H1 (cell line): ENCODE measurements around the gene STRN4. TPM values are rescaled to one million over a fixed set of nuclear protein-coding genes. Genes with fewer than 3 reads are reported as not detected.

Experiments
- CTCF ChIA-PET: fragments of 300-600 bp; sonication (Branson Sonifier 250); formaldehyde crosslinking; loops from one replicate; lab custom pipeline; 2021; ENCODE audit not compliant: partially characterized antibody; lab: Charles Lee
- POLR2A ChIA-PET: fragments of 300-600 bp; sonication (Branson Sonifier 250); formaldehyde crosslinking; loops from one replicate; lab custom pipeline; 2021; ENCODE audit warnings: inconsistent platforms; ENCODE audit not compliant: partially characterized antibody; lab: Charles Lee
- DNase-seq, 2 experiments: peaks; one replicate each; pipeline versions ENCODE4 v3.0.0 to v3.0.0-alpha.2; 2010 to 2022; ENCODE audit warnings: low spot score in 2 of 2, low read depth in 1 of 2, mixed read lengths in 1 of 2
- FAIRE-seq: peaks from 2 replicates; lab custom pipeline; 2011; peaks lifted over from hg19 to GRCh38; lab: Jason Lieb, UNC
- H2AFZ ChIP-seq: 2 replicates; pipeline ENCODE4 v1.8.1; 2012; ENCODE audit warnings: low read length, inconsistent platforms
- H2AK5ac ChIP-seq: 2 replicates; pipeline ENCODE4 v1.6.1; 2013; ENCODE audit warnings: low read depth, low read length
- H2BK120ac ChIP-seq: replicated peaks from 2 replicates; pipeline ENCODE3; 2013; ENCODE audit warnings: low read depth, low read length, inconsistent platforms
- H2BK12ac ChIP-seq: 2 replicates; pipeline ENCODE4 v1.6.1; 2013; ENCODE audit warnings: low read depth, low read length
- H2BK15ac ChIP-seq: 2 replicates; pipeline ENCODE4 v1.6.1; 2013; ENCODE audit warnings: low read length
- H2BK20ac ChIP-seq: 2 replicates; pipeline ENCODE4 v1.6.1; 2013; ENCODE audit warnings: low read length
- H2BK5ac ChIP-seq: 2 replicates; pipeline ENCODE4 v1.6.1; 2013; ENCODE audit warnings: low read depth, low read length
- H3K14ac ChIP-seq: 2 replicates; pipeline ENCODE4 v1.6.1; 2013; ENCODE audit warnings: inconsistent platforms; ENCODE audit not compliant: insufficient read length
- H3K18ac ChIP-seq: 2 replicates; pipeline ENCODE4 v1.6.1; 2013; ENCODE audit warnings: low read length; ENCODE audit errors: extremely low read depth
- H3K23ac ChIP-seq: 2 replicates; pipeline ENCODE4 v1.6.1; 2013; ENCODE audit warnings: inconsistent platforms; ENCODE audit not compliant: insufficient read length
- H3K23me2 ChIP-seq: 2 replicates; pipeline ENCODE4 v1.6.1; 2013; ENCODE audit warnings: low read depth, low read length
- H3K27ac ChIP-seq: 2 replicates; pipeline ENCODE4 v1.6.1; 2011; ENCODE audit warnings: low read depth, low read length, inconsistent platforms
- H3K27me3 ChIP-seq, 4 experiments: replicated peaks in 1 of 4; 1 replicate in 1 of 4; 2 replicates in 3 of 4; pipeline versions ENCODE4 v1.6.1 to v1.8.1; 2011 to 2013; ENCODE audit warnings: low read length in 3 of 4, mild to moderate bottlenecking in 3 of 4, inconsistent platforms in 2 of 4, mixed read lengths in 2 of 4, moderate library complexity in 1 of 4; ENCODE audit not compliant: control insufficient read depth in 3 of 4, insufficient read depth in 3 of 4; ENCODE audit errors: extremely low read depth in 1 of 4
- H3K36me3 ChIP-seq, 4 experiments: 2 replicates each; pipeline versions ENCODE4 v1.6.1 to v1.8.1; 2011 to 2013; ENCODE audit warnings: mild to moderate bottlenecking in 4 of 4, low read length in 3 of 4, moderate library complexity in 2 of 4, control low read depth in 1 of 4, inconsistent platforms in 1 of 4; ENCODE audit not compliant: insufficient read depth in 4 of 4, control insufficient read depth in 2 of 4
- H3K4ac ChIP-seq: replicated peaks from 2 replicates; pipeline ENCODE3; 2013; ENCODE audit warnings: low read length, low read depth, mixed read lengths, inconsistent platforms; ENCODE audit not compliant: insufficient read length
- H3K4me1 ChIP-seq, 4 experiments: replicated peaks in 1 of 4; 1 replicate in 1 of 4; 2 replicates in 3 of 4; pipeline versions ENCODE4 v1.6.1 to v1.8.1; 2011 to 2013; ENCODE audit warnings: low read length in 3 of 4, inconsistent platforms in 2 of 4, mixed read lengths in 1 of 4; ENCODE audit not compliant: insufficient read depth in 4 of 4, control insufficient read depth in 3 of 4
- H3K4me2 ChIP-seq, 2 experiments: 2 replicates each; pipeline versions ENCODE4 v1.6.1 to v1.8.1; 2011 to 2013; ENCODE audit warnings: low read depth in 2 of 2, low read length in 2 of 2, control low read depth in 1 of 2, inconsistent platforms in 1 of 2, mild to moderate bottlenecking in 1 of 2; ENCODE audit not compliant: insufficient read depth in 1 of 2
- H3K4me3 ChIP-seq, 4 experiments: fragments of 200-600, 300-600 bp in 1 of 4; sonication (generic), shearing (Covaris generic), sonication (Bioruptor Twin) in 1 of 4; 2 replicates each; pipeline versions ENCODE4 v1.5.1 to v1.8.1; 2011 to 2016; ENCODE audit warnings: low read length in 4 of 4, low read depth in 3 of 4, control low read depth in 2 of 4, inconsistent platforms in 2 of 4, mild to moderate bottlenecking in 2 of 4, mixed read lengths in 1 of 4, moderate library complexity in 1 of 4; ENCODE audit not compliant: insufficient read depth in 2 of 4; ENCODE audit errors: extremely low read depth in 1 of 4
- H3K56ac ChIP-seq: replicated peaks from 2 replicates; pipeline ENCODE3; 2013; ENCODE audit warnings: low read depth, mild to moderate bottlenecking, mixed read lengths, low read length, inconsistent platforms; ENCODE audit not compliant: insufficient read length
- H3K79me1 ChIP-seq: 2 replicates; pipeline ENCODE4 v1.6.1; 2013; ENCODE audit warnings: low read depth, low read length, control low read depth
- H3K79me2 ChIP-seq, 2 experiments: 2 replicates each; pipeline versions ENCODE4 v1.6.1 to v1.8.1; 2012 to 2013; ENCODE audit warnings: low read length in 2 of 2, mild to moderate bottlenecking in 2 of 2, inconsistent platforms in 1 of 2; ENCODE audit not compliant: insufficient read depth in 2 of 2, control insufficient read depth in 1 of 2
- H3K9ac ChIP-seq, 4 experiments: replicated peaks in 1 of 4; 1 replicate in 1 of 4; 2 replicates in 3 of 4; pipeline versions ENCODE4 v1.6.1 to v1.8.1; 2011 to 2013; ENCODE audit warnings: low read depth in 3 of 4, low read length in 3 of 4, control low read depth in 2 of 4, mild to moderate bottlenecking in 2 of 4, moderate library complexity in 2 of 4, inconsistent platforms in 1 of 4; ENCODE audit errors: extremely low read depth in 1 of 4
- H3K9me3 ChIP-seq, 2 experiments: 2 replicates each; pipeline versions ENCODE4 v1.6.1 to v1.8.1; 2012 to 2013; ENCODE audit warnings: mild to moderate bottlenecking in 2 of 2, moderate library complexity in 2 of 2, control low read depth in 1 of 2, inconsistent platforms in 1 of 2, low read depth in 1 of 2, low read length in 1 of 2, mixed read lengths in 1 of 2; ENCODE audit not compliant: insufficient read depth in 2 of 2
- H4K20me1 ChIP-seq, 2 experiments: replicated peaks in 1 of 2; 2 replicates each; pipeline versions ENCODE3 to v1.8.1; 2011 to 2013; ENCODE audit warnings: inconsistent platforms in 2 of 2, low read length in 2 of 2, mild to moderate bottlenecking in 1 of 2; ENCODE audit not compliant: insufficient read depth in 2 of 2, control insufficient read depth in 1 of 2
- H4K5ac ChIP-seq: 2 replicates; pipeline ENCODE4 v1.6.1; 2013; ENCODE audit warnings: low read length, low read depth, mixed read lengths, inconsistent platforms; ENCODE audit not compliant: insufficient read length
- H4K8ac ChIP-seq: 2 replicates; pipeline ENCODE4 v1.8.0; 2013; ENCODE audit warnings: mild to moderate bottlenecking, moderate library complexity, low read length, inconsistent platforms; ENCODE audit not compliant: insufficient read depth; ENCODE audit errors: extremely low read depth
- H4K91ac ChIP-seq: replicated peaks from 2 replicates; pipeline ENCODE3; 2013; ENCODE audit warnings: low read length, mixed read lengths, inconsistent platforms; ENCODE audit not compliant: insufficient read length
- CBX8 ChIP-seq: fragments of 300-800, 300-1000 bp; sonication (generic); IDR thresholded peaks from 2 replicates; pipeline ENCODE4 v1.7.1; 2016; ENCODE audit warnings: low read depth, low read length, borderline replicate concordance
- EGR1 ChIP-seq: IDR thresholded peaks from 2 replicates; pipeline ENCODE4 v1.6.1; 2011; ENCODE audit warnings: low read depth, low read length, borderline replicate concordance
- GTF2F1 ChIP-seq: IDR thresholded peaks from 2 replicates; pipeline ENCODE4 v1.6.1; 2012; ENCODE audit warnings: low read depth, low read length, improper control_type of control experiment, borderline replicate concordance
- HDAC2 ChIP-seq, 2 experiments: fragments of 300-600 bp in 1 of 2; sonication (generic) in 1 of 2; IDR thresholded peaks; 2 replicates each; pipeline ENCODE4 v1.6.1; 2011 to 2012; ENCODE audit warnings: low read depth in 2 of 2, low read length in 2 of 2, mild to moderate bottlenecking in 2 of 2, moderate library complexity in 2 of 2, borderline replicate concordance in 1 of 2, inconsistent platforms in 1 of 2
- KDM5A ChIP-seq: fragments of 200-600 bp; IDR thresholded peaks from 2 replicates; pipeline ENCODE4 v1.7.1; 2012; ENCODE audit warnings: mild to moderate bottlenecking, low read length, inconsistent platforms, mixed read lengths
- NRF1 ChIP-seq: IDR thresholded peaks from 2 replicates; pipeline ENCODE4 v1.6.1; 2011; ENCODE audit warnings: mild to moderate bottlenecking, low read depth, low read length, improper control_type of control experiment
- RBBP5 ChIP-seq: IDR thresholded peaks from 2 replicates; pipeline ENCODE4 v1.7.1; 2012; ENCODE audit warnings: low read depth, mild to moderate bottlenecking, inconsistent platforms, low read length, moderate library complexity, borderline replicate concordance
- RFX5 ChIP-seq: IDR thresholded peaks from 2 replicates; pipeline ENCODE4 v1.6.1; 2011; ENCODE audit warnings: low read depth, low read length, improper control_type of control experiment, borderline replicate concordance
- SAP30 ChIP-seq: fragments of 300-600 bp; sonication (generic); IDR thresholded peaks from 2 replicates; pipeline ENCODE4 v1.7.1; 2012; ENCODE audit warnings: low read length, moderate library complexity, mild to moderate bottlenecking, inconsistent platforms; ENCODE audit not compliant: insufficient read depth, insufficient replicate concordance
- SIRT6 ChIP-seq: IDR thresholded peaks from one replicate; pipeline ENCODE4 v1.7.1; 2012; ENCODE audit warnings: low read length, inconsistent platforms
- SP2 ChIP-seq: IDR thresholded peaks from 2 replicates; pipeline ENCODE4 v1.6.1; 2012; ENCODE audit warnings: mild to moderate bottlenecking, low read length, inconsistent platforms
- SRF ChIP-seq: IDR thresholded peaks from 2 replicates; pipeline ENCODE4 v1.6.1; 2011; ENCODE audit warnings: mild to moderate bottlenecking, low read depth, low read length, moderate library complexity
- TBP ChIP-seq: IDR thresholded peaks from 2 replicates; pipeline ENCODE4 v1.6.1; 2011; ENCODE audit warnings: low read depth, low read length, improper control_type of control experiment
- ZNF274 ChIP-seq: IDR thresholded peaks from 2 replicates; pipeline ENCODE4 v1.7.0; 2012; ENCODE audit warnings: low read length, borderline replicate concordance; ENCODE audit errors: extremely low read depth
- WGBS, 2 experiments: shearing (Covaris generic) in 1 of 2; methylation state at CpG; one replicate each; pipeline versions ENCODE4 v1.1.6 to v1.1.7; 2013 to 2015; ENCODE audit warnings: low lambda C conversion rate in 2 of 2, mixed read lengths in 2 of 2, inconsistent platforms in 1 of 2, low coverage in 1 of 2, missing lambda C conversion rate in 1 of 2; ENCODE audit not compliant: insufficient replicate concordance in 2 of 2, insufficient coverage in 1 of 2, insufficient read length in 1 of 2; ENCODE audit errors: extremely low coverage in 1 of 2, missing lambda C conversion rate in 1 of 2; 5-methylcytosine and 5-hydroxymethylcytosine counted together
- polyA plus RNA-seq, 7 experiments: library from polyadenylated mRNA; depleted of rRNA in 3 of 7; stranded (reverse) in 5 of 7; unstranded in 2 of 7; fragments of >200 nt in 5 of 7; fragments of 200-250 nt in 2 of 7; gene quantifications; 1 replicate in 5 of 7; 2 replicates in 1 of 7; 4 replicates in 1 of 7; pipeline versions ENCODE4 v1.2.1 to v1.2.3, GENCODE V29; 2011 to 2013; ENCODE audit warnings: missing spikeins in 2 of 7, mixed read lengths in 2 of 7
- total RNA-seq: library from RNA; stranded (reverse); fragmentation: NEBNext Ultra II Directional; extraction: Animal tissue kit (Norgen Biotek cat#: 25700); gene quantifications from 2 replicates; pipeline ENCODE4 v1.2.1, GENCODE V29; 2021

The STRN4 gene
- total and polyA plus RNA-seq, 2 of the 8 experiments (the other 6 are each of a cell fraction or from before 2014, with no cell fraction given), result 120 to 187 TPM

GRCh38 chr19:46722004-46722380, 24.3 kb downstream of the STRN4 start:
- H2BK15ac ChIP-seq, result no peak overlapping the region
- FAIRE-seq (no peak), DNase-seq (no peak)
- POLR2A ChIA-PET, result interaction anchor here (1.4 to 1.9 kb wide), 2 partner anchors 19 to 24 kb away, joined by 3 to 4 read pairs; partner anchors contain the start of gene FKRP
- 91% methylated on average over 17 of the region's 17 CpGs; no CpG with 5 or more reads in 1 of the 2 experiments for WGBS, 2 experiments
- H3K4ac ChIP-seq, result no peak overlapping the region
- H3K56ac ChIP-seq, result no peak overlapping the region
- H3K23me2 ChIP-seq, result peaks cover 4% of the 10 kb centered on the region; the same call in 1 of the 2 replicates
- H3K27ac ChIP-seq, result no peak overlapping the region; the same call in 1 of the 2 replicates
- H2BK5ac ChIP-seq, result peak overlapping the region; percentile 63; the same call in 1 of the 2 replicates
- H3K4me2 ChIP-seq, result no peak overlapping the region
- H3K4me1 ChIP-seq, result peaks cover 0 to 12% (median 2%) of the 10 kb centered on the region in 4 experiments; a peak in 6 of 7 replicates
- no peak overlapping the region for H4K5ac ChIP-seq
- H4K20me1 ChIP-seq, result peaks cover 9 to 32% of the 10 kb centered on the region in 2 experiments
- H3K23ac ChIP-seq, result no peak overlapping the region
- H2BK12ac ChIP-seq, result no peak overlapping the region; the same call in 1 of the 2 replicates
- no peak overlapping the region for H2BK20ac ChIP-seq
- H2BK120ac ChIP-seq, result no peak overlapping the region
- no peak overlapping the region for H3K9ac ChIP-seq
- no peaks in the 10 kb centered on the region for H3K9me3 ChIP-seq
- no peak overlapping the region for H4K8ac ChIP-seq
- no peak overlapping the region for H4K91ac ChIP-seq
- peaks cover 18 to 63% (median 48%) of the 10 kb centered on the region in 4 experiments for H3K36me3 ChIP-seq
- H3K79me1 ChIP-seq, result peaks cover 8% of the 10 kb centered on the region; the same call in 1 of the 2 replicates
- H3K18ac ChIP-seq, result no peak overlapping the region
- no peak overlapping the region for H2AK5ac ChIP-seq
- H3K79me2 ChIP-seq, result peaks cover 0 to 3% of the 10 kb centered on the region in 2 experiments; a peak in 1 of 4 replicates
- H3K27me3 ChIP-seq, result no peaks in the 10 kb centered on the region
- CTCF ChIA-PET, result interaction anchor here (0.7 to 15.8 kb wide), 14 partner anchors 9 to 105 kb away, joined by 3 to 188 read pairs (median 4); no protein-coding TSS in a partner anchor
- no peak overlapping the region for H3K14ac ChIP-seq
- H3K4me3 ChIP-seq, result no peak overlapping the region
- H2AFZ ChIP-seq, result no peak overlapping the region
- TF ChIP-seq RBBP5 (no peak), ZNF274 (no peak), SP2 (no peak), HDAC2 (IDR thresholded peaks at IDR 0.05; ENCODE audit: borderline replicate concordance in 1 of 2, low read depth in 2 of 2, low read length in 2 of 2) (no peak), SRF (no peak), TBP (no peak), SIRT6 (no peak), CBX8 (no peak), GTF2F1 (no peak), KDM5A (no peak), SAP30 (no peak), NRF1 (no peak), RFX5 (no peak), EGR1 (no peak)
